ENCODE data around the gene OR5AR1.
"Not testable (repeated sequence)": the region's sequence is repeated elsewhere in the genome, so short reads cannot be mapped to it uniquely, and the experiment has no call there.

OR5AR1 gene

DNA sequence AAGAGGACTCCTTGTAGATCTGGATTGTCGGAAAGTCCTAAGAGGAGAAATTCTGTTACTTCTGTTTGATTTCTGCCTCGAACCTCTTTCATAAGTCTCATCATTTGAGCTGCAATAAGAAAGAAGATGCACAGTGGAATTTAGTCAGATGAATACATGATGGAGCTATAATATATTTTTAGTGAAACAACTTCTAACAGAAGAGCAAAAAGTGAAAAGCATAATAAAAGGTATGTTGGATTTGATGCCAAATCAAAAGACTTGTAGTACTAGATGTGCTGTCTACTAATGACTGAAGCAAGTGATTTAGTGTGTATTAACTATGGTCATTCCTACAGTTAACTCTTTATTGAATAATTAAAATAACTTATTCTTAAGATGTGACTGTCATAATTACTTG is 21.1 kb upstream of the OR5AR1 start, which contains the start of gene OR5AP2:
Gene OR5AP2 (minus strand): TSS at position 101 of the 400 bp plus-strand sequence. CDS start 0 bp downstream, at position 101.
- no peak for DNase-seq (ENCODE audit: low read depth)
- no peak within 1 kb of the TSS for H3K4me3 ChIP-seq (ENCODE audit: low read depth, low read length)
- TF ChIP-seq, protein P1, sequence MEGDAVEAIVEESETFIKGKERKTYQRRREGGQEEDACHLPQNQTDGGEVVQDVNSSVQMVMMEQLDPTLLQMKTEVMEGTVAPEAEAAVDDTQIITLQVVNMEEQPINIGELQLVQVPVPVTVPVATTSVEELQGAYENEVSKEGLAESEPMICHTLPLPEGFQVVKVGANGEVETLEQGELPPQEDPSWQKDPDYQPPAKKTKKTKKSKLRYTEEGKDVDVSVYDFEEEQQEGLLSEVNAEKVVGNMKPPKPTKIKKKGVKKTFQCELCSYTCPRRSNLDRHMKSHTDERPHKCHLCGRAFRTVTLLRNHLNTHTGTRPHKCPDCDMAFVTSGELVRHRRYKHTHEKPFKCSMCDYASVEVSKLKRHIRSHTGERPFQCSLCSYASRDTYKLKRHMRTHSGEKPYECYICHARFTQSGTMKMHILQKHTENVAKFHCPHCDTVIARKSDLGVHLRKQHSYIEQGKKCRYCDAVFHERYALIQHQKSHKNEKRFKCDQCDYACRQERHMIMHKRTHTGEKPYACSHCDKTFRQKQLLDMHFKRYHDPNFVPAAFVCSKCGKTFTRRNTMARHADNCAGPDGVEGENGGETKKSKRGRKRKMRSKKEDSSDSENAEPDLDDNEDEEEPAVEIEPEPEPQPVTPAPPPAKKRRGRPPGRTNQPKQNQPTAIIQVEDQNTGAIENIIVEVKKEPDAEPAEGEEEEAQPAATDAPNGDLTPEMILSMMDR (IDR thresholded peaks at IDR 0.05; ENCODE audit: low read depth, low read length), result no peak
- TF ChIP-seq POLR2A (IDR thresholded peaks at IDR 0.05; ENCODE audit: extremely low read depth, insufficient read length) (no peak), MYC (IDR thresholded peaks at IDR 0.05; ENCODE audit: low read depth, low read length) (no peak), MAX (IDR thresholded peaks at IDR 0.05; ENCODE audit: low read depth, low read length) (no peak)

GRCh38 chr11:56659755-56660154 is 3.7 kb upstream of the OR5AR1 start:
- TF ChIP-seq MYC (IDR thresholded peaks at IDR 0.05; ENCODE audit: low read depth, low read length), result no peak
- TF ChIP-seq, protein P1 (IDR thresholded peaks at IDR 0.05; ENCODE audit: low read depth, low read length), result no peak
- TF ChIP-seq POLR2A (IDR thresholded peaks at IDR 0.05; ENCODE audit: extremely low read depth, insufficient read length), result no peak
- no peak for TF ChIP-seq MAX (IDR thresholded peaks at IDR 0.05; ENCODE audit: low read depth, low read length)
- no peak overlapping the region for H3K4me3 ChIP-seq (ENCODE audit: low read depth, low read length)
- DNase-seq (ENCODE audit: low read depth), result no peak

GRCh38 chr11:56670984-56671383 is 7.5 kb downstream of the OR5AR1 start:
- DNase-seq (ENCODE audit: low read depth), result no peak
- H3K4me3 ChIP-seq (ENCODE audit: low read depth, low read length), result no peak overlapping the region
- TF ChIP-seq MYC (IDR thresholded peaks at IDR 0.05; ENCODE audit: low read depth, low read length), result no peak
- TF ChIP-seq MAX (IDR thresholded peaks at IDR 0.05; ENCODE audit: low read depth, low read length), result no peak
- TF ChIP-seq, protein P1 (IDR thresholded peaks at IDR 0.05; ENCODE audit: low read depth, low read length), result no peak
- TF ChIP-seq POLR2A (IDR thresholded peaks at IDR 0.05; ENCODE audit: extremely low read depth, insufficient read length), result no peak

- TF ChIP-seq, protein P1 (IDR thresholded peaks at IDR 0.05; ENCODE audit: low read depth, low read length), result no peak
- TF ChIP-seq POLR2A (IDR thresholded peaks at IDR 0.05; ENCODE audit: extremely low read depth, insufficient read length) (no peak), MYC (IDR thresholded peaks at IDR 0.05; ENCODE audit: low read depth, low read length) (no peak), MAX (IDR thresholded peaks at IDR 0.05; ENCODE audit: low read depth, low read length) (no peak)
- no peak for DNase-seq (ENCODE audit: low read depth)
- no peak overlapping the region for H3K4me3 ChIP-seq (ENCODE audit: low read depth, low read length)
Observed at GRCh38 chr11:56688554-56689100, 25.1 kb downstream of the OR5AR1 start.

- not testable (repeated sequence) for DNase-seq (ENCODE audit: low read depth)
Observed at GRCh38 chr11:56691179-56691578, 27.7 kb downstream of the OR5AR1 start.

DNA sequence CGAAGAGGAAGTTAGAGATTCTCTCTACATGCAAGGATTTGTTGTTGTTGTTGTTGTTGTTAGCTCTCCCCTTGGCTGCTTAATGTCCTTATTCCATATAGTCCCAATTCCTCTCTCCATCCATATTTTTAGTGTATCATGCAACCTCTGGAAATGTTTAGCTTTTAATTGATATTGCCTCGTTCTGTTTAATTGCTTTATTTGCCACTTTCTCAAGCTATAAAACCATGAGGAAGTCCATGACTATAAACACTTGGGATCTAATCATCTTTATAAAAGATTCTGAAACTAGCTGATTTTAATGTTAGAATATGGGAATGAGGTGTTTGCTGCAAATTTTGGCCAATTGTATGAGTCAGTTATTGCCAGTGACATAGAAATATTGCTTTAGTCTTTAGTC is 29.9 kb downstream of the OR5AR1 start:
- TF ChIP-seq, protein P1 (IDR thresholded peaks at IDR 0.05; ENCODE audit: low read depth, low read length), result no peak
- TF ChIP-seq POLR2A (IDR thresholded peaks at IDR 0.05; ENCODE audit: extremely low read depth, insufficient read length) (no peak), MYC (IDR thresholded peaks at IDR 0.05; ENCODE audit: low read depth, low read length) (no peak), MAX (IDR thresholded peaks at IDR 0.05; ENCODE audit: low read depth, low read length) (no peak)
- DNase-seq (ENCODE audit: low read depth), result no peak
- H3K4me3 ChIP-seq (ENCODE audit: low read depth, low read length), result no peak overlapping the region

More at GRCh38 chr11:56691179-56691578, 27.7 kb downstream of the OR5AR1 start:
- H3K4me3 ChIP-seq (ENCODE audit: low read depth, low read length), result not testable (repeated sequence)

Data from NB4 (cell line).